NT2/D1 (cell line): Measurements from ENCODE around the gene PMPCA.

Experiments
- DNase-seq: peaks from one replicate; pipeline ENCODE4 v3.0.0-alpha.2; 2011; ENCODE audit warnings: low read depth, low spot score
- H3K27me3 ChIP-seq: 2 replicates; pipeline ENCODE4 v1.6.0; 2011; ENCODE audit warnings: mild to moderate bottlenecking; ENCODE audit not compliant: insufficient read length, insufficient read depth
- H3K36me3 ChIP-seq: 2 replicates; pipeline ENCODE4 v1.6.1; 2011; ENCODE audit warnings: mild to moderate bottlenecking, low read length, mixed read lengths; ENCODE audit not compliant: insufficient read depth, insufficient read length
- H3K4me1 ChIP-seq: 2 replicates; pipeline ENCODE4 v1.5.1; 2011; ENCODE audit not compliant: insufficient read depth, insufficient read length
- H3K4me3 ChIP-seq: 2 replicates; pipeline ENCODE4 v1.5.1; 2011; ENCODE audit warnings: low read depth; ENCODE audit not compliant: insufficient read length
- H3K9ac ChIP-seq: 2 replicates; pipeline ENCODE4 v1.6.0; 2011; ENCODE audit warnings: low read depth; ENCODE audit not compliant: insufficient read length
- H3K9me3 ChIP-seq: 2 replicates; pipeline ENCODE4 v1.5.1; 2011; ENCODE audit warnings: mild to moderate bottlenecking, low read length; ENCODE audit not compliant: insufficient read depth
- SUZ12 ChIP-seq: IDR thresholded peaks from 2 replicates; pipeline ENCODE4 v1.6.1; 2011; ENCODE audit not compliant: insufficient read length, insufficient read depth; ENCODE audit errors: extremely low read depth
- YY1 ChIP-seq: IDR thresholded peaks from 2 replicates; pipeline ENCODE4 v1.6.1; 2011; ENCODE audit not compliant: insufficient read length, insufficient read depth
- ZNF274 ChIP-seq: IDR thresholded peaks from 2 replicates; pipeline ENCODE4 v1.6.1; 2011; ENCODE audit warnings: mild to moderate bottlenecking, low read depth, low read length

The PMPCA gene

GRCh38 chr9:136439481-136440408 is 29.3 kb downstream of the PMPCA start, which contains the start of gene INPP5E:
Gene INPP5E (minus strand): TSS chr9:136439845. CDS start chr9:136439419, 426 bp downstream.
- peak; percentile 52 for DNase-seq
- peak within 1 kb of the TSS; percentile 85 for H3K4me3 ChIP-seq

GRCh38 chr9:136441191-136441680 is 30.8 kb downstream of the PMPCA start:
- no peak overlapping the region for H3K4me3 ChIP-seq
- TF ChIP-seq SUZ12 (no peak), YY1 (no peak), ZNF274 (no peak)
- H3K36me3 ChIP-seq = peaks cover 78% of the 10 kb centered on the region
- H3K4me1 ChIP-seq = peaks cover 8% of the 10 kb centered on the region
- DNase-seq = no peak
- no peak overlapping the region for H3K9ac ChIP-seq
- no peaks in the 10 kb centered on the region for H3K9me3 ChIP-seq
- H3K27me3 ChIP-seq = no peaks in the 10 kb centered on the region

More at GRCh38 chr9:136439481-136440408, 29.3 kb downstream of the PMPCA start, which contains the start of gene INPP5E:
- peak within 1 kb of the TSS; percentile 98 for H3K9ac ChIP-seq
- H3K27me3 ChIP-seq = no peaks in the 10 kb centered on the region
- no peaks in the 10 kb centered on the region for H3K9me3 ChIP-seq
- TF ChIP-seq YY1 (no peak), SUZ12 (no peak), ZNF274 (no peak)
- peaks cover 78% of the 10 kb centered on the region for H3K36me3 ChIP-seq
- peaks cover 8% of the 10 kb centered on the region for H3K4me1 ChIP-seq

GRCh38 chr9:136441681-136442245 is 31.3 kb downstream of the PMPCA start:
- Histone ChIP-seq H3K27me3 (no peaks in the 10 kb centered on the region), H3K9me3 (no peaks in the 10 kb centered on the region), H3K4me1 (peaks cover 8% of the 10 kb centered on the region), H3K36me3 (peaks cover 78% of the 10 kb centered on the region), H3K4me3 (no peak overlapping the region), H3K9ac (no peak overlapping the region)
- no peak for DNase-seq
- TF ChIP-seq YY1 (no peak), ZNF274 (no peak), SUZ12 (no peak)

GRCh38 chr9:136442265-136442664 is 31.8 kb downstream of the PMPCA start:
- peaks cover 78% of the 10 kb centered on the region for H3K36me3 ChIP-seq
- no peak overlapping the region for H3K4me3 ChIP-seq
- H3K9ac ChIP-seq = peak overlapping the region; percentile 50
- H3K4me1 ChIP-seq = peaks cover 8% of the 10 kb centered on the region
- H3K27me3 ChIP-seq = no peaks in the 10 kb centered on the region
- H3K9me3 ChIP-seq = no peaks in the 10 kb centered on the region
- DNase-seq = no peak
- TF ChIP-seq SUZ12 = no peak
- no peak for TF ChIP-seq ZNF274
- TF ChIP-seq YY1 = no peak

- Histone ChIP-seq H3K9ac (no peak overlapping the region), H3K36me3 (peaks cover 80% of the 10 kb centered on the region), H3K9me3 (no peaks in the 10 kb centered on the region), H3K4me1 (peaks cover 4% of the 10 kb centered on the region), H3K4me3 (no peak overlapping the region), H3K27me3 (no peaks in the 10 kb centered on the region)
- DNase-seq = no peak
- TF ChIP-seq SUZ12 (no peak), ZNF274 (no peak), YY1 (no peak)
Observed at GRCh38 chr9:136443087-136443486, 32.6 kb downstream of the PMPCA start.

GRCh38 chr9:136443687-136444086 is 33.2 kb downstream of the PMPCA start:
- no peaks in the 10 kb centered on the region for H3K27me3 ChIP-seq
- H3K36me3 ChIP-seq = peaks cover 86% of the 10 kb centered on the region
- H3K4me1 ChIP-seq = peaks cover 4% of the 10 kb centered on the region
- no peak overlapping the region for H3K9ac ChIP-seq
- no peaks in the 10 kb centered on the region for H3K9me3 ChIP-seq
- no peak for DNase-seq
- TF ChIP-seq SUZ12 = no peak
- TF ChIP-seq YY1 = no peak
- no peak for TF ChIP-seq ZNF274
- no peak overlapping the region for H3K4me3 ChIP-seq

GRCh38 chr9:136444102-136444501 is 33.6 kb downstream of the PMPCA start:
- H3K9ac ChIP-seq = no peak overlapping the region
- no peak for DNase-seq
- peaks cover 90% of the 10 kb centered on the region for H3K36me3 ChIP-seq
- peaks cover 4% of the 10 kb centered on the region for H3K4me1 ChIP-seq
- TF ChIP-seq SUZ12 (no peak), ZNF274 (no peak)
- no peak overlapping the region for H3K4me3 ChIP-seq
- H3K27me3 ChIP-seq = no peaks in the 10 kb centered on the region
- no peaks in the 10 kb centered on the region for H3K9me3 ChIP-seq
